Keratinocyte (primary cell): Measurements from ENCODE around the gene SMAD5. TPM values are rescaled to one million over a fixed set of nuclear protein-coding genes. Genes with fewer than 3 reads are reported as not detected.

Experiments used
- DNase-seq: peaks from one replicate; pipeline ENCODE4 v3.0.0-alpha.2; 2011; ENCODE audit warnings: low read depth, missing footprints, low spot score
- FAIRE-seq: peaks from 2 replicates; lab custom pipeline; 2011; peaks lifted over from hg19 to GRCh38; lab: Jason Lieb, UNC
- H2AFZ ChIP-seq: 2 replicates; pipeline ENCODE4 v1.6.0; 2012; ENCODE audit warnings: low read length, control low read depth, inconsistent platforms; ENCODE audit not compliant: control insufficient read depth
- H3K27ac ChIP-seq: 2 replicates; pipeline ENCODE4 v1.5.1; 2011; ENCODE audit warnings: low read length; ENCODE audit not compliant: control insufficient read depth, insufficient read depth
- H3K27me3 ChIP-seq: 3 replicates; pipeline ENCODE4 v1.6.0; 2011; ENCODE audit warnings: low read length; ENCODE audit not compliant: control insufficient read depth, insufficient read depth; ENCODE audit errors: extremely low read depth
- H3K36me3 ChIP-seq, 2 experiments: 2 replicates in 1 of 2; 3 replicates in 1 of 2; pipeline ENCODE4 v1.5.1; 2011; ENCODE audit warnings: low read length in 2 of 2, mild to moderate bottlenecking in 1 of 2; ENCODE audit not compliant: control insufficient read depth in 2 of 2, insufficient read depth in 2 of 2; ENCODE audit errors: extremely low read depth in 1 of 2
- H3K4me1 ChIP-seq: 3 replicates; pipeline ENCODE4 v1.5.1; 2011; ENCODE audit warnings: low read length; ENCODE audit not compliant: control insufficient read depth, insufficient read depth; ENCODE audit errors: extremely low read depth
- H3K4me2 ChIP-seq: 3 replicates; pipeline ENCODE4 v1.6.0; 2011; ENCODE audit warnings: low read depth, low read length; ENCODE audit not compliant: control insufficient read depth, insufficient read depth; ENCODE audit errors: extremely low read depth
- H3K4me3 ChIP-seq, 3 experiments: fragments of 200-600 bp in 1 of 3; sonication (generic) in 1 of 3; 2 replicates in 2 of 3; 3 replicates in 1 of 3; pipeline ENCODE4 v1.5.1; 2011 to 2016; ENCODE audit warnings: low read length in 3 of 3, mild to moderate bottlenecking in 3 of 3, control low read depth in 2 of 3, inconsistent platforms in 1 of 3, low read depth in 1 of 3, mixed read lengths in 1 of 3, mixed run types in 1 of 3, moderate library complexity in 1 of 3; ENCODE audit not compliant: control insufficient read depth in 2 of 3, insufficient read depth in 2 of 3; ENCODE audit errors: extremely low read depth in 1 of 3
- H3K79me2 ChIP-seq: 2 replicates; pipeline ENCODE4 v1.6.0; 2012; ENCODE audit warnings: low read length; ENCODE audit not compliant: control insufficient read depth, insufficient read depth
- H3K9ac ChIP-seq: 3 replicates; pipeline ENCODE4 v1.6.0; 2011; ENCODE audit warnings: low read length; ENCODE audit not compliant: control insufficient read depth, insufficient read depth; ENCODE audit errors: extremely low read depth
- H3K9me1 ChIP-seq: 3 replicates; pipeline ENCODE4 v1.6.0; 2011; ENCODE audit warnings: low read length; ENCODE audit not compliant: control insufficient read depth, insufficient read depth; ENCODE audit errors: extremely low read depth
- H3K9me3 ChIP-seq: 2 replicates; pipeline ENCODE4 v1.5.1; 2012; ENCODE audit warnings: low read depth, low read length; ENCODE audit not compliant: control insufficient read depth
- H4K20me1 ChIP-seq: 3 replicates; pipeline ENCODE4 v1.6.0; 2011; ENCODE audit warnings: low read length; ENCODE audit not compliant: control insufficient read depth, insufficient read depth; ENCODE audit errors: extremely low read depth
- CTCF ChIP-seq, 3 experiments: IDR thresholded peaks in 1 of 3; conservative IDR thresholded peaks in 1 of 3; optimal IDR thresholded peaks in 1 of 3; 2 replicates in 2 of 3; 3 replicates in 1 of 3; pipeline versions ENCODE3 to v1.5.1; 2011; ENCODE audit warnings: low read length in 3 of 3, mild to moderate bottlenecking in 3 of 3, moderate library complexity in 2 of 3, control low read depth in 1 of 3, inconsistent platforms in 1 of 3; ENCODE audit not compliant: insufficient read depth in 2 of 3; ENCODE audit errors: extremely low read depth in 1 of 3
- EZH2 ChIP-seq: IDR thresholded peaks from one replicate; pipeline ENCODE4 v1.6.1; 2012; ENCODE audit warnings: inconsistent platforms, mild to moderate bottlenecking, low read length, moderate library complexity
- dilution Hi-C: fragments of 300-500 bp; cut with MboI; formaldehyde crosslinking; loops from one replicate; pipeline ENCODE4 v1.7.0; 2020; ENCODE audit warnings: low sequenced_read_pairs; ENCODE audit not compliant: extremely low pct_ligation_motif_present
- polyA plus RNA-seq, 5 experiments: library from polyadenylated mRNA; depleted of rRNA in 3 of 5; stranded (reverse) in 3 of 5; stranded (forward) in 1 of 5; unstranded in 1 of 5; fragments of >200 nt; gene quantifications; 1 replicate in 1 of 5; 2 replicates in 3 of 5; 3 replicates in 1 of 5; pipeline versions ENCODE4 v1.2.1 to v1.2.3, GENCODE V29; 2011 to 2012; ENCODE audit warnings: missing spikeins in 2 of 5, low read depth in 1 of 5, low replicate concordance in 1 of 5

Gene SMAD5
- polyA plus RNA-seq, 1 donor (not counting 4 experiments of a cell fraction or from before 2014, with no cell fraction given): 72.1 TPM

GRCh38 chr5:136159457-136159856 lies 26.8 kb downstream of the SMAD5 start:
- no peak overlapping the region for H3K9ac ChIP-seq
- H2AFZ ChIP-seq: no peak overlapping the region
- dilution Hi-C loops: no loop called here
- no peaks in the 10 kb centered on the region for H3K9me1 ChIP-seq
- no peak overlapping the region for H3K4me2 ChIP-seq
- TF ChIP-seq EZH2 (no peak), CTCF (optimal IDR thresholded peaks at IDR 0.05 in 1 of 3, IDR thresholded peaks at IDR 0.05 in 1 of 3, conservative IDR thresholded peaks at IDR 0.05 in 1 of 3; ENCODE audit: extremely low read depth in 1 of 3, insufficient read depth in 2 of 3, low read length in 3 of 3) (no peak)
- peaks cover 52% of the 10 kb centered on the region for H3K79me2 ChIP-seq
- H3K36me3 ChIP-seq: peaks cover 5 to 12% of the 10 kb centered on the region in 2 experiments
- H3K9me3 ChIP-seq: no peaks in the 10 kb centered on the region
- H3K4me3 ChIP-seq: no peak overlapping the region
- FAIRE-seq: no peak
- no peak overlapping the region for H3K27ac ChIP-seq
- no peaks in the 10 kb centered on the region for H4K20me1 ChIP-seq
- H3K27me3 ChIP-seq: no peaks in the 10 kb centered on the region
- no peaks in the 10 kb centered on the region for H3K4me1 ChIP-seq
- no peak for DNase-seq

GRCh38 chr5:136162008-136162407 lies 29.4 kb downstream of the SMAD5 start:
- Histone ChIP-seq H3K79me2 (peaks cover 37% of the 10 kb centered on the region), H3K4me1 (no peaks in the 10 kb centered on the region), H3K27ac (no peak overlapping the region), H3K9ac (no peak overlapping the region), H3K27me3 (no peaks in the 10 kb centered on the region), H2AFZ (no peak overlapping the region), H3K9me3 (no peaks in the 10 kb centered on the region), H3K4me2 (no peak overlapping the region), H3K9me1 (no peaks in the 10 kb centered on the region), H4K20me1 (no peaks in the 10 kb centered on the region), H3K36me3 (peaks cover 7 to 8% of the 10 kb centered on the region in 2 experiments), H3K4me3 (no peak overlapping the region)
- no peak for TF ChIP-seq EZH2
- no peak for TF ChIP-seq CTCF (optimal IDR thresholded peaks at IDR 0.05 in 1 of 3, IDR thresholded peaks at IDR 0.05 in 1 of 3, conservative IDR thresholded peaks at IDR 0.05 in 1 of 3; ENCODE audit: extremely low read depth in 1 of 3, insufficient read depth in 2 of 3, low read length in 3 of 3)
- dilution Hi-C loops: no loop called here
- FAIRE-seq: no peak
- DNase-seq: no peak
